OCI-LY7 (cell line): ENCODE data around the gene PAX3. TPM values are rescaled to one million over a fixed set of nuclear protein-coding genes. Genes with fewer than 3 reads are reported as not detected.

Experiments used
- BruUV-seq: library from RNA; stranded (reverse); fragments of 400-500 nt; replicated peaks from 2 replicates; lab custom pipeline; 2021; lab: Mats Ljungman, UMichigan
- CTCF ChIA-PET: fragments of 300-600 bp; sonication (Branson Sonifier 250); formaldehyde crosslinking; loops from one replicate; lab custom pipeline; 2022; ENCODE audit warnings: antibody characterized with exemption; ENCODE audit not compliant: unreplicated experiment; lab: Charles Lee
- POLR2A ChIA-PET: fragments of 300-600 bp; sonication (Branson Sonifier 250); formaldehyde crosslinking; loops from one replicate; lab custom pipeline; 2022; ENCODE audit warnings: antibody characterized with exemption; lab: Charles Lee
- DNase-seq: peaks from one replicate; pipeline ENCODE4 v3.0.0-alpha.2; 2015; ENCODE audit warnings: low spot score
- H2AFZ ChIP-seq: fragments of 200-600 bp; sonication (generic), shearing (Covaris generic); 2 replicates; pipeline ENCODE4 v1.6.1; 2014; ENCODE audit warnings: mild to moderate bottlenecking, antibody characterized with exemption, low read length, moderate library complexity
- H3K27ac ChIP-seq: fragments of 200-600 bp; sonication (generic); 2 replicates; pipeline ENCODE4 v1.5.1; 2014; ENCODE audit warnings: mixed run types, low read depth, mild to moderate bottlenecking, moderate library complexity, low read length, inconsistent platforms; ENCODE audit not compliant: poor library complexity, severe bottlenecking
- H3K36me3 ChIP-seq: fragments of 200-600 bp; sonication (generic); 2 replicates; pipeline ENCODE4 v1.6.1; 2014; ENCODE audit warnings: mild to moderate bottlenecking, antibody characterized with exemption, low read length, moderate library complexity, mixed read lengths; ENCODE audit not compliant: insufficient read depth
- H3K4me1 ChIP-seq: fragments of 200-600 bp; sonication (generic); 2 replicates; pipeline ENCODE4 v1.5.1; 2014; ENCODE audit warnings: mild to moderate bottlenecking, low read length; ENCODE audit not compliant: insufficient read depth, poor library complexity, severe bottlenecking
- H3K4me2 ChIP-seq: fragments of 200-600 bp; sonication (generic); 2 replicates; pipeline ENCODE4 v1.6.1; 2014; ENCODE audit warnings: mild to moderate bottlenecking, low read length
- H3K4me3 ChIP-seq: fragments of 200-600 bp; sonication (generic); 2 replicates; pipeline ENCODE4 v1.5.1; 2014; ENCODE audit warnings: mild to moderate bottlenecking, low read depth, low read length; ENCODE audit not compliant: poor library complexity, severe bottlenecking
- H3K79me2 ChIP-seq: fragments of 200-600 bp; sonication (generic); 2 replicates; pipeline ENCODE4 v1.6.1; 2016; ENCODE audit warnings: low read depth, mild to moderate bottlenecking, low read length, moderate library complexity, mixed read lengths; ENCODE audit not compliant: insufficient read depth
- H3K9me2 ChIP-seq: fragments of 200-600 bp; sonication (generic); 2 replicates; pipeline ENCODE4 v1.6.1; 2016; ENCODE audit warnings: mild to moderate bottlenecking, low read length, mixed read lengths; ENCODE audit not compliant: insufficient read depth
- H3K9me3 ChIP-seq: fragments of 200-600 bp; sonication (generic); 2 replicates; pipeline ENCODE4 v1.6.1; 2014; ENCODE audit warnings: mild to moderate bottlenecking, mixed run types, low read length, mixed read lengths
- H4K20me1 ChIP-seq: fragments of 200-600 bp; sonication (generic); 2 replicates; pipeline ENCODE4 v1.6.1; 2014; ENCODE audit warnings: mild to moderate bottlenecking, antibody characterized with exemption, low read length, moderate library complexity, mixed read lengths; ENCODE audit not compliant: insufficient read depth
- CTCF ChIP-seq: fragments of 200-600 bp; sonication (generic); conservative IDR thresholded peaks from 2 replicates; pipeline ENCODE4 v1.5.1; 2014; ENCODE audit warnings: mild to moderate bottlenecking, antibody characterized with exemption, low read length, moderate library complexity, mixed read lengths
- EZH2phosphoT487 ChIP-seq: fragments of 200-600 bp; sonication (generic); IDR thresholded peaks from 2 replicates; pipeline ENCODE4 v1.6.1; 2018; ENCODE audit warnings: low read depth, borderline replicate concordance, mild to moderate bottlenecking, mixed run types, antibody characterized with exemption, low read length, moderate library complexity, mixed read lengths
- intact Hi-C: fragments of 100-400 bp; cut with micrococcal nuclease; formaldehyde crosslinking; loops from one replicate; pipeline ENCODE4 v1.10.0; 2022; ENCODE audit not compliant: unreplicated experiment
- total RNA-seq, 2 experiments: library from RNA; depleted of rRNA in 1 of 2; stranded (reverse); fragments of >200 nt in 1 of 2; shearing (Covaris generic) in 1 of 2; gene quantifications; 2 replicates each; pipeline ENCODE4 v1.2.3, GENCODE V29; 2014 to 2022

Gene PAX3
- total RNA-seq, 2 experiments from 2014 or later: not detected

- no peak for TF ChIP-seq EZH2phosphoT487
- TF ChIP-seq CTCF: no peak
- Histone ChIP-seq H3K9me3 (no peaks in the 10 kb centered on the region), H3K4me2 (no peak overlapping the region), H3K36me3 (no peaks in the 10 kb centered on the region), H3K4me1 (no peaks in the 10 kb centered on the region), H4K20me1 (no peaks in the 10 kb centered on the region), H2AFZ (no peak overlapping the region), H3K9me2 (no peaks in the 10 kb centered on the region), H3K79me2 (no peaks in the 10 kb centered on the region), H3K4me3 (no peak overlapping the region), H3K27ac (no peak overlapping the region)
- ChIA-PET POLR2A (no interaction called here), CTCF (no interaction called here)
- DNase-seq: no peak
- intact Hi-C loops: no loop called here
- no TSS peak for BruUV-seq
These were observed 4.4 kb upstream of the PAX3 start for GRCh38 chr2:222303045-222303827.

- Histone ChIP-seq H3K9me3 (no peaks in the 10 kb centered on the region), H4K20me1 (no peaks in the 10 kb centered on the region), H3K79me2 (no peaks in the 10 kb centered on the region), H3K4me1 (no peaks in the 10 kb centered on the region), H3K27ac (no peak overlapping the region), H3K36me3 (no peaks in the 10 kb centered on the region), H3K4me2 (no peak overlapping the region), H2AFZ (no peak overlapping the region), H3K4me3 (no peak overlapping the region), H3K9me2 (no peaks in the 10 kb centered on the region)
- ChIA-PET POLR2A (interaction anchor here (0.6 kb wide), 2 partner anchors 611 to 882 kb away, joined by 3 read pairs; no protein-coding TSS in a partner anchor), CTCF (no interaction called here)
- intact Hi-C loops: no loop called here
- no TSS peak for BruUV-seq
- no peak for TF ChIP-seq EZH2phosphoT487
- TF ChIP-seq CTCF: no peak
- DNase-seq: no peak
These were observed 3.6 kb upstream of the PAX3 start for GRCh38 chr2:222302178-222303018.

- Histone ChIP-seq H3K4me3 (no peak overlapping the region), H3K27ac (no peak overlapping the region), H4K20me1 (no peaks in the 10 kb centered on the region), H3K4me2 (no peak overlapping the region), H3K79me2 (no peaks in the 10 kb centered on the region), H3K9me2 (no peaks in the 10 kb centered on the region), H2AFZ (no peak overlapping the region), H3K4me1 (no peaks in the 10 kb centered on the region), H3K36me3 (no peaks in the 10 kb centered on the region), H3K9me3 (no peaks in the 10 kb centered on the region)
- no peak for DNase-seq
- intact Hi-C loops: no loop called here
- TF ChIP-seq CTCF (no peak), EZH2phosphoT487 (no peak)
- CTCF ChIA-PET: no interaction called here
- no TSS peak for BruUV-seq
- POLR2A ChIA-PET: interaction anchor here (0.6 kb wide), 2 partner anchors 611 to 881 kb away, joined by 3 read pairs; no protein-coding TSS in a partner anchor
These were observed 3.0 kb upstream of the PAX3 start for GRCh38 chr2:222301796-222302118.
